MV-4-11 (cell line): ENCODE results near the gene ABAT.

Experiments used
- DNase-seq: peaks from one replicate; lab custom pipeline; 2025; lab: John Stamatoyannopoulos, UW

Gene ABAT

GRCh38 chr16:8717892-8718415 lies 43.5 kb downstream of the ABAT start:
- no peak for DNase-seq

- no peak for DNase-seq
Observed at GRCh38 chr16:8718851-8719680, 44.6 kb downstream of the ABAT start.

- peak; percentile 90 for DNase-seq
Observed at GRCh38 chr16:8720080-8720966, 45.9 kb downstream of the ABAT start.

- DNase-seq: no peak
Observed at GRCh38 chr16:8720967-8721308, 46.5 kb downstream of the ABAT start.

- no peak for DNase-seq
Observed at GRCh38 chr16:8721336-8722024, 47.1 kb downstream of the ABAT start.

GRCh38 chr16:8722025-8722348 lies 47.6 kb downstream of the ABAT start:
- DNase-seq: no peak

- peak; percentile 42 for DNase-seq
Observed at GRCh38 chr16:8725513-8726178, 51.2 kb downstream of the ABAT start.

GRCh38 chr16:8727131-8727806 lies 52.9 kb downstream of the ABAT start:
- no peak for DNase-seq

GRCh38 chr16:8727857-8728618 lies 53.6 kb downstream of the ABAT start:
- no peak for DNase-seq

GRCh38 chr16:8729779-8730334 lies 55.4 kb downstream of the ABAT start:
- DNase-seq: peak; percentile 45

- no peak for DNase-seq
Observed at GRCh38 chr16:8730335-8730915, 56.0 kb downstream of the ABAT start.

- DNase-seq: no peak
Observed at GRCh38 chr16:8733849-8734540, 59.6 kb downstream of the ABAT start.

GRCh38 chr16:8735574-8735973 lies 61.2 kb downstream of the ABAT start:
- DNase-seq: no peak

- DNase-seq: no peak
Observed at GRCh38 chr16:8736123-8736668, 61.8 kb downstream of the ABAT start.

GRCh38 chr16:8739151-8739550 lies 64.7 kb downstream of the ABAT start:
- no peak for DNase-seq

- DNase-seq: peak; percentile 99
Observed at GRCh38 chr16:8739989-8740704, 65.7 kb downstream of the ABAT start.

GRCh38 chr16:8740775-8741355 lies 66.4 kb downstream of the ABAT start:
- no peak for DNase-seq

GRCh38 chr16:8741636-8742035 lies 67.2 kb downstream of the ABAT start:
- DNase-seq: no peak
